Measurements from ENCODE around the gene DPY30.
A peak's percentile ranks its signal among the peaks of the same experiment; 100 is the strongest.
"Not testable (repeated sequence)": the region's sequence is repeated elsewhere in the genome, so short reads cannot be mapped to it uniquely, and the experiment has no call there.

Gene DPY30

DNA sequence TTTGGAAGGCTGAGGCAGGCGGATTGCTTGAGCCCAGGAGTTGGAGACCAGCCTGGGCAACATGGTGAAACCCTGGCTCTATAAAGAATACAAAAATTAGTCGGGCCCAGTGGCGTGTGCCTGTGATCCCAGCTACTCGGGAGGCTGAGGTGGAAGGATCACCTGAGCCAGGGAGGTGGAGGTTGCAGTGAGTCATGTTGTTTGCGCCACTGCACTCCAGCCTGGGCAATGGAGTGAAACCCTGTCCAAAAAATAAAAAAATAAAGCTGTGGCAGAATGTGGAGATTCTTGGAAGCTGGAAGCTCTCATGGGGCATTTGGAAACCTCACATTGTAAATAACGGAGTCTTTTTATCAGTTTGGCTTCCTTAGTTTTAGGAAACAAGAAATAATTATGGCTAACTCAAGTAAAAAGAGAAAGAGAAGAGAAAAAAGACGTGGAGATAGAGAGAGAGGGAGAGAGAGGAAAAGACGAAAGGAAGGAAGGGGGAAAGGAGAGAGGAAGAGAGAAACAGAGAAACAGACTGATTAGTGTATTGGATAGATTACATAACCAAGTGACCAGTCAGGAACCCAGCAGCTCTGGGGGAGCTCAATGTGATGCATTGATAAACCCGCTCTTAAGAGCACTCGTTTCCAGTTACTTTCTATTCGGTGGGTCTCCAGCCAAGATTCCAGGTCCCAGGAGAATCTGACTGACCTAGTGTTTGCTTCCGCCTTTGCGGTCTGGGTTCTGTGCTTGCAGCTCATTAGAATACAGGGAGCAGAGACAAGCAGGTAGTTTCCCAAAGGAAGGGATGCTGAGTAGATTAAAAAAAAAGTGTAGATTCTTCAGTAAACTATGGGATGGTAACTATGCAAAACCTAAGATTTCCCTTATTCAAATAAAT, 22.6 kb upstream of the DPY30 start:
- no peak for DNase-seq (ENCODE audit: low read depth, low spot score)

DNA sequence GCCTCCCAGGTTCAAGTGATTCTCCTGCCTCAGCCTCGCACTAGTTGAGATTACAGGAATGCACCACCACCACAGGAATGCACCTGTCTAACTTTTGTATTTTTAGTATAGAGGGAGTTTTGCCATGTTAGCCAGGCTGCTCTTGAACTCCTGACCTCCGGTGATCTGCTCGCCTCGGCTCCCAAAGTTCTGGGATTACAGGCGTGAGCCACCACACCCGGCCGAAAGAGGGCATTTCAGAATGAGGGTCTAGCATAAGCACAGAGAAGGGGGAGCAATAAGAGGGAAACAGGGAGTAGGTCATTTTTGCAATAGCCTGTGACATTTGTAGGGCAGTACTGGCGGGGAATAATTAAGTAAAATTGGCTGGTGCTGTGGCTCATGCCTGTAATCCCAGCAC, 21.8 kb upstream of the DPY30 start:
- no peaks in the 10 kb centered on the region for H3K27me3 ChIP-seq (ENCODE audit: insufficient read depth, insufficient read length)
- H3K4me1 ChIP-seq (ENCODE audit: insufficient read depth, insufficient read length), result no peaks in the 10 kb centered on the region
- TF ChIP-seq SUZ12 (IDR thresholded peaks at IDR 0.05; ENCODE audit: extremely low read depth, insufficient read depth, insufficient read length) (no peak), YY1 (IDR thresholded peaks at IDR 0.05; ENCODE audit: insufficient read depth, insufficient read length) (no peak), ZNF274 (IDR thresholded peaks at IDR 0.05; ENCODE audit: low read depth, low read length) (no peak)
- no peak overlapping the region for H3K9ac ChIP-seq (ENCODE audit: insufficient read length, low read depth)
- H3K9me3 ChIP-seq (ENCODE audit: insufficient read depth, low read length), result no peaks in the 10 kb centered on the region
- no peaks in the 10 kb centered on the region for H3K36me3 ChIP-seq (ENCODE audit: insufficient read depth, insufficient read length, low read length)
- no peak overlapping the region for H3K4me3 ChIP-seq (ENCODE audit: insufficient read length, low read depth)
- no peak for DNase-seq (ENCODE audit: low read depth, low spot score)

More for the DNA sequence above, 22.6 kb upstream of the DPY30 start:
- H3K9ac ChIP-seq (ENCODE audit: insufficient read length, low read depth), result peak overlapping the region; percentile 71
- TF ChIP-seq YY1 (IDR thresholded peaks at IDR 0.05; ENCODE audit: insufficient read depth, insufficient read length) (no peak), ZNF274 (IDR thresholded peaks at IDR 0.05; ENCODE audit: low read depth, low read length) (no peak), SUZ12 (IDR thresholded peaks at IDR 0.05; ENCODE audit: extremely low read depth, insufficient read depth, insufficient read length) (no peak)
- no peaks in the 10 kb centered on the region for H3K9me3 ChIP-seq (ENCODE audit: insufficient read depth, low read length)
- H3K27me3 ChIP-seq (ENCODE audit: insufficient read depth, insufficient read length), result no peaks in the 10 kb centered on the region
- H3K4me3 ChIP-seq (ENCODE audit: insufficient read length, low read depth), result peak overlapping the region; percentile 42
- H3K4me1 ChIP-seq (ENCODE audit: insufficient read depth, insufficient read length), result no peaks in the 10 kb centered on the region
- H3K36me3 ChIP-seq (ENCODE audit: insufficient read depth, insufficient read length, low read length), result no peaks in the 10 kb centered on the region

DNA sequence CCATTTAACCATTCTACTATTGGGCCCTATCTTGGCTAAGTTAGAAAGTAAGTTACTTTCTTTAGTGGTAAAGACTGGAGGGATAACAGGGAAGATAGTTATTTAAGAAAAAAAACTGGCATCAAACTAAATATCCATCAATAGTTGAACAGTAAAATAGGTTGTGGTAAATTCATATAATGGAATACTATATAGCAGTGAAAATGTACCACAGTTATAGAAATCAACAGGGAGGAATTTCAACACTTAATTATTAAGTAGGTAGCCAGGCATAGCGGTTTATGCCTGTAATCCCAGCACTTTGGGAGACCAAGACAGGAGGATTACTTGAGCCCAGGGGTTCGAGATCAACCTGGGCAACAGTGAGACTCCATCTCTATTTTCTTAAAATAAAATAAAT, 20.7 kb upstream of the DPY30 start:
- no peaks in the 10 kb centered on the region for H3K36me3 ChIP-seq (ENCODE audit: insufficient read depth, insufficient read length, low read length)
- H3K4me1 ChIP-seq (ENCODE audit: insufficient read depth, insufficient read length), result no peaks in the 10 kb centered on the region
- no peak overlapping the region for H3K4me3 ChIP-seq (ENCODE audit: insufficient read length, low read depth)
- H3K9me3 ChIP-seq (ENCODE audit: insufficient read depth, low read length), result no peaks in the 10 kb centered on the region
- no peak overlapping the region for H3K9ac ChIP-seq (ENCODE audit: insufficient read length, low read depth)
- H3K27me3 ChIP-seq (ENCODE audit: insufficient read depth, insufficient read length), result no peaks in the 10 kb centered on the region
- TF ChIP-seq SUZ12 (IDR thresholded peaks at IDR 0.05; ENCODE audit: extremely low read depth, insufficient read depth, insufficient read length), result no peak
- TF ChIP-seq YY1 (IDR thresholded peaks at IDR 0.05; ENCODE audit: insufficient read depth, insufficient read length), result no peak
- no peak for TF ChIP-seq ZNF274 (IDR thresholded peaks at IDR 0.05; ENCODE audit: low read depth, low read length)
- DNase-seq (ENCODE audit: low read depth, low spot score), result no peak

DNA sequence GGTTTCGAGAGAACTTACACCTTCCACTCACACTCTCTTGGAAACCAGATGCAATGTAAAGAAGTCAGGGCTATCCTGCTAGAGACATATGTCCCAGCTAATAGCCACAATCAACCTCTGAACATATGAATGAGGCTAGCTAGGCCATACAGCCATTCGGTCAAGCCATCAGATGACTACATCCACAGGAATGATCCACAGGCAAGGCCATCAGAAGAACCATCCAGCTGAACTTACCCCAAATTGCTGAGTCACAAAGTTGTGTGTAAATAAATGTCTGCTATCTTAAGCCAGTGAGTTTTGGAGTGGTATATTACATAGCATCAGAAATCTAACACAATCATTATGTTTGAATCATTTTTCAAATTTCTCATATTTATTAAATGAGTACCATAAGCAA, 18.5 kb upstream of the DPY30 start:
- H3K27me3 ChIP-seq (ENCODE audit: insufficient read depth, insufficient read length), result no peaks in the 10 kb centered on the region
- H3K9me3 ChIP-seq (ENCODE audit: insufficient read depth, low read length), result no peaks in the 10 kb centered on the region
- H3K9ac ChIP-seq (ENCODE audit: insufficient read length, low read depth), result no peak overlapping the region
- H3K4me1 ChIP-seq (ENCODE audit: insufficient read depth, insufficient read length), result no peaks in the 10 kb centered on the region
- TF ChIP-seq YY1 (IDR thresholded peaks at IDR 0.05; ENCODE audit: insufficient read depth, insufficient read length), result no peak
- TF ChIP-seq SUZ12 (IDR thresholded peaks at IDR 0.05; ENCODE audit: extremely low read depth, insufficient read depth, insufficient read length), result no peak
- TF ChIP-seq ZNF274 (IDR thresholded peaks at IDR 0.05; ENCODE audit: low read depth, low read length), result no peak
- no peak overlapping the region for H3K4me3 ChIP-seq (ENCODE audit: insufficient read length, low read depth)
- DNase-seq (ENCODE audit: low read depth, low spot score), result no peak
- H3K36me3 ChIP-seq (ENCODE audit: insufficient read depth, insufficient read length, low read length), result no peaks in the 10 kb centered on the region

DNA sequence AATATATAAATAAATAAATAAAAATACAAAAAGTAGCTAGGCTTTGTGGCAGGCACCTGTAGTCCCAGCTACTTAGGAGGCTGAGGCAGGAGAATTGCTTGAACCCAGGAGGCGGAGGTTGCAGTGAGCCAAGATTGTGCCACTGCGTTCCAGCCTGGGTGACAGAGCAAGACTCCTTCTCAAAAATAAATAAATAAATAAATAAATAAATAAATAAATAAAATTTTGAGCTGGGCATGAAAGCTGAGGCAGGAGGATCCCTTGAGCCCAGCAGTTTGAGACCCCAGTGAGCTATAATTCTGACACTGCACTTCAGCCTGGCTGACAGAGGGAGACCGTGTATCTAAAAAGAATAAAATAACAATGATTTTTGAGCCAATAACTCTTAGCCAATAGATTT, 15.0 kb upstream of the DPY30 start:
- H3K27me3 ChIP-seq (ENCODE audit: insufficient read depth, insufficient read length); DNase-seq (ENCODE audit: low read depth, low spot score); H3K4me1 ChIP-seq (ENCODE audit: insufficient read depth, insufficient read length); H3K9ac ChIP-seq (ENCODE audit: insufficient read length, low read depth); H3K9me3 ChIP-seq (ENCODE audit: insufficient read depth, low read length); H3K36me3 ChIP-seq (ENCODE audit: insufficient read depth, insufficient read length, low read length); H3K4me3 ChIP-seq (ENCODE audit: insufficient read length, low read depth): not testable (repeated sequence)

DNA sequence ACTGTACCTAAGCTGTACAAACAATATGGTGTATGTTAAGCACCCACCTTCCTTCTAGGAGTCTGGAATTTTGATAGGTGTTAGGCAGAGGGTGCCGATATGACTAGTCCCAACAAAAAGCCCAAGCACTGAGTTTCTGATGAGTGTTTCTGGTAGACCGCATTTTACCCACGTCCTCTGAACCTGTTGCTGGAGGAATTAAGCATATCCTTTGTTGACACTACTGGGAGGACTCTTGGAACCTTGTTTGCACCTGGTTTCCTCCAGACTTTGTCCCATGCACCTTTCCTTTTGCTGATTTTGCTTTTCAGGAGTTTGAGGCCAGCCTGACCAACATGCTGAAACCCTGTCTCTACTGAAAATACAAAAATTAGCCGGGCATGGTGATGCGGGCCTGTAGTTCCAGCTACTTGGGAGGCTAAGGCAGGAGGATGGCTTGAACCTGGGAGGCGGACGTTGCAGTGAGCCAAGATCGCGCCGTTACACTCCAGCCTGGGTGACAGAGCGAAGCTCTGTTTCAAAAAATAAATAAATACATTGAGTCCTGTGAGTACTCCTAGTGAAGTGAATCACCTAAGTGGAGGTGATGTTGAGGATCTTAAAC, 12.3 kb upstream of the DPY30 start:
- no peak for DNase-seq (ENCODE audit: low read depth, low spot score)
- no peaks in the 10 kb centered on the region for H3K36me3 ChIP-seq (ENCODE audit: insufficient read depth, insufficient read length, low read length)
- H3K27me3 ChIP-seq (ENCODE audit: insufficient read depth, insufficient read length), result no peaks in the 10 kb centered on the region
- H3K4me1 ChIP-seq (ENCODE audit: insufficient read depth, insufficient read length), result no peaks in the 10 kb centered on the region
- no peak overlapping the region for H3K9ac ChIP-seq (ENCODE audit: insufficient read length, low read depth)
- no peaks in the 10 kb centered on the region for H3K9me3 ChIP-seq (ENCODE audit: insufficient read depth, low read length)
- H3K4me3 ChIP-seq (ENCODE audit: insufficient read length, low read depth), result no peak overlapping the region
- TF ChIP-seq SUZ12 (IDR thresholded peaks at IDR 0.05; ENCODE audit: extremely low read depth, insufficient read depth, insufficient read length) (no peak), ZNF274 (IDR thresholded peaks at IDR 0.05; ENCODE audit: low read depth, low read length) (no peak), YY1 (IDR thresholded peaks at IDR 0.05; ENCODE audit: insufficient read depth, insufficient read length) (no peak)

DNA sequence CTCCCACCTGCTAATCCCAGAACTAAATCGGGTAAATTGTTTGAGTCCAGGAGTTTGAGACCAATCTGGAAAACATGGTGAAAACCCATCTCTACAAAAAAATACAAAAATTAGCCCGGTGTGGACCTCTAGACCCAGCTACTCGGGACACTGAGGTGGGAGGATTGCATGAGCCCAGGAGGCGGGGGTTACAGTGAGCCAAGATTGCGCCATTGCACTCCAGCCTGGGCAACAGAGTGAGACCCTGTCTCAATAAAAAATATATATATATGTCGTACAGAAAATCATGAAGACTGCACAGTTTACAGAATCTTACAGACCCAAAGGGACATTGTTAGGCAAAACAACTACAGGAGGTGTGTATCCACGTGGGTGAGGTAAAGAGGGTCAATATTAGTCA, 4.0 kb upstream of the DPY30 start:
- Histone ChIP-seq H3K36me3 (ENCODE audit: insufficient read depth, insufficient read length, low read length) (no peaks in the 10 kb centered on the region), H3K27me3 (ENCODE audit: insufficient read depth, insufficient read length) (no peaks in the 10 kb centered on the region), H3K4me1 (ENCODE audit: insufficient read depth, insufficient read length) (no peaks in the 10 kb centered on the region), H3K4me3 (ENCODE audit: insufficient read length, low read depth) (no peak overlapping the region), H3K9me3 (ENCODE audit: insufficient read depth, low read length) (no peaks in the 10 kb centered on the region), H3K9ac (ENCODE audit: insufficient read length, low read depth) (no peak overlapping the region)
- TF ChIP-seq YY1 (IDR thresholded peaks at IDR 0.05; ENCODE audit: insufficient read depth, insufficient read length), result no peak
- no peak for TF ChIP-seq SUZ12 (IDR thresholded peaks at IDR 0.05; ENCODE audit: extremely low read depth, insufficient read depth, insufficient read length)
- TF ChIP-seq ZNF274 (IDR thresholded peaks at IDR 0.05; ENCODE audit: low read depth, low read length), result no peak
- DNase-seq (ENCODE audit: low read depth, low spot score), result no peak

DNA sequence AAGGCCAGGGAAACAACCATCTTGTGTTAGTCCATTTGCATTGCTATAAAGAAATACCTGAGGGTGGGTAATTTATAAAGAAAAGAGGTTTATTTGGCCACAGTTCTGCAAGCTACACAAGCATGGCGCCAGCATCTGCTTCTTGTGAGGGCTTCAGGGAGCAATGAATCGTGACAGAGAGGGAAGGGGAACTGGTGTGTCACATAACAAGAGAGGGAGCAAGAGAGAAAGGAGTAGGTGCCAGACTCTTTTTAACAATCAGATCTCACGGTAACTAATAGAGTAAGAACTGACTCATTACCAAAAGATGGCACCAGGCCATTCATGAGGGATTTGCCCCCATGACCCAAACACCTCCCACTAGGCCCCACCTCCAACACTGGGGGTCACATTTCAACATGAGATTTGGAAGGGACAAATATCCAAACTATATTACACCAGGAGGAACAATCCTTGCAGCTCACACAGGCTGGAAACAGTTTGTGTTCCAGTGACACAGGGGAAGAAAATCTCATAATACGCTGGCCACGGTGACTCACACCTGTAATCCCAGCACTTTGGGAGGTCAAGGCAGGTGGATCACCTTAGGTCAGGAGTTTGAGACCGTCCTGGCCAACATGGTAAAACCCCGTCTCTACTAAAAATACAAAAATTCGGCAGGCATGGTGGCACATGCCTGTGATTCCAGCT, 5.3 kb downstream of the DPY30 start:
- H3K9ac ChIP-seq (ENCODE audit: insufficient read length, low read depth); H3K27me3 ChIP-seq (ENCODE audit: insufficient read depth, insufficient read length); H3K4me3 ChIP-seq (ENCODE audit: insufficient read length, low read depth); H3K9me3 ChIP-seq (ENCODE audit: insufficient read depth, low read length); H3K4me1 ChIP-seq (ENCODE audit: insufficient read depth, insufficient read length); DNase-seq (ENCODE audit: low read depth, low spot score): not testable (repeated sequence)
- peaks cover 33% of the 10 kb centered on the region for H3K36me3 ChIP-seq (ENCODE audit: insufficient read depth, insufficient read length, low read length)

DNA sequence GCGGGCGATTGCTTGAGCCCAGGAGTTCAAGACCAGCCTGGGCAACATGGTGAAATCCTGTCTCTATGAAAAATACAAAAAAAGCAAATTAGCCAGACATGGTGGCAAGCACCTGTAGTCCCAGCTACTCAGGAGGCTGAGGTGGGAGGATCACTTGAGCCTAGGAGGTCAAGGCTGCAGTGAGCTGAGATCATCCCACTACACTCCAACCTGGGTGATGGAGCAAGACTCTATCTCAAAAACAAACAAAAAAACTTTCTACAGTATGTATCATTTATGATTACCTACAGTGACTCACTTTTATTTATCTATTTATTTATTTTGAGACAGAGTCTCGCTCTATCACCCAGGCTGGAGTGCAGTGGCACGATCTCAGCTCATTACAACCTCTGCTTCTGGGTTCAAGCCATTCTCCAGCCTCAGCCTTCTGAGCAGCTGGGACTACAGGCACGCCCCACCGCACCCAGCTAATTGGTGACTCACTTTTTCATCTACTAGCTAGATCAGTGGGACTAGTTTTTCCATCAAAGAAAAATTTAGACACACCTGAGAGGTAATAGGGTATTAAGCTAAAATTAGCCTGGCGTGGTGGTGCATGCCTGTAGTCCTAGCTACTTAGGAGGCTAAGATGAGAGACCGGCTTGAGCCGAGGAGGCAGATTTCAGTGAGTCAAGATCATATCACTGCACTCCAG, 20.7 kb downstream of the DPY30 start:
- H3K27me3 ChIP-seq (ENCODE audit: insufficient read depth, insufficient read length); H3K4me1 ChIP-seq (ENCODE audit: insufficient read depth, insufficient read length); H3K4me3 ChIP-seq (ENCODE audit: insufficient read length, low read depth); H3K9ac ChIP-seq (ENCODE audit: insufficient read length, low read depth); H3K9me3 ChIP-seq (ENCODE audit: insufficient read depth, low read length); DNase-seq (ENCODE audit: low read depth, low spot score): not testable (repeated sequence)
- peaks cover 26% of the 10 kb centered on the region for H3K36me3 ChIP-seq (ENCODE audit: insufficient read depth, insufficient read length, low read length)

Data from NT2/D1 (cell line).